T-helper 2 cell treated with Interferon-gamma antibody and Interleukin-4, amounts not matched to agents 5 μg/mL and 100 μg/mL, for 36 hours (primary cell): ENCODE results near the gene DDAH2.

Experiments
- DNase-seq: peaks from one replicate; pipeline ENCODE4 v3.0.0; 2021; ENCODE audit warnings: low spot score
- H3K27ac Mint-ChIP-seq: one replicate; pipeline ENCODE4 v1.8.0; 2021; ENCODE audit warnings: mild to moderate bottlenecking, mixed read lengths
- H3K27me3 Mint-ChIP-seq: one replicate; pipeline ENCODE4 v1.8.0; 2021; ENCODE audit warnings: low read depth, mixed read lengths
- H3K36me3 Mint-ChIP-seq: one replicate; pipeline ENCODE4 v1.8.0; 2021; ENCODE audit warnings: low read depth, mixed read lengths
- H3K4me1 Mint-ChIP-seq: one replicate; pipeline ENCODE4 v1.8.0; 2021; ENCODE audit warnings: low read depth, mixed read lengths
- H3K4me3 Mint-ChIP-seq: one replicate; pipeline ENCODE4 v1.8.0; 2022; ENCODE audit warnings: mild to moderate bottlenecking, moderate library complexity, mixed read lengths
- H3K9me3 Mint-ChIP-seq: one replicate; pipeline ENCODE4 v1.8.0; 2021; ENCODE audit warnings: mixed read lengths

The DDAH2 gene

GRCh38 chr6:31689249-31690110 is 39.6 kb downstream of the DDAH2 start:
- Mint-ChIP-seq H3K27ac (no peak overlapping the region), H3K36me3 (peaks cover 51% of the 10 kb centered on the region), H3K9me3 (no peaks in the 10 kb centered on the region), H3K27me3 (no peaks in the 10 kb centered on the region), H3K4me1 (no peaks in the 10 kb centered on the region), H3K4me3 (no peak overlapping the region)
- no peak for DNase-seq

GRCh38 chr6:31687860-31688693 is 41.0 kb downstream of the DDAH2 start:
- peaks cover 45% of the 10 kb centered on the region for H3K36me3 Mint-ChIP-seq

GRCh38 chr6:31687321-31687720 is 41.8 kb downstream of the DDAH2 start:
- Mint-ChIP-seq H3K27ac (no peak overlapping the region), H3K9me3 (no peaks in the 10 kb centered on the region), H3K4me1 (no peaks in the 10 kb centered on the region), H3K4me3 (no peak overlapping the region), H3K36me3 (peaks cover 39% of the 10 kb centered on the region), H3K27me3 (no peaks in the 10 kb centered on the region)
- no peak for DNase-seq

More at GRCh38 chr6:31687860-31688693, 41.0 kb downstream of the DDAH2 start:
- peak overlapping the region; percentile 26 for H3K27ac Mint-ChIP-seq
- H3K27me3 Mint-ChIP-seq, result no peaks in the 10 kb centered on the region
- DNase-seq, result no peak
- H3K4me3 Mint-ChIP-seq, result no peak overlapping the region
- H3K9me3 Mint-ChIP-seq, result no peaks in the 10 kb centered on the region
- H3K4me1 Mint-ChIP-seq, result no peaks in the 10 kb centered on the region

GRCh38 chr6:31686483-31686882 is 42.6 kb downstream of the DDAH2 start:
- H3K27ac Mint-ChIP-seq, result no peak overlapping the region
- no peaks in the 10 kb centered on the region for H3K27me3 Mint-ChIP-seq
- peaks cover 2% of the 10 kb centered on the region for H3K4me1 Mint-ChIP-seq
- no peak for DNase-seq
- peaks cover 38% of the 10 kb centered on the region for H3K36me3 Mint-ChIP-seq
- no peak overlapping the region for H3K4me3 Mint-ChIP-seq
- no peaks in the 10 kb centered on the region for H3K9me3 Mint-ChIP-seq

GRCh38 chr6:31683591-31683990 is 45.5 kb downstream of the DDAH2 start:
- DNase-seq, result no peak
- Mint-ChIP-seq H3K27ac (no peak overlapping the region), H3K4me1 (peaks cover 17% of the 10 kb centered on the region), H3K36me3 (peaks cover 21% of the 10 kb centered on the region), H3K27me3 (no peaks in the 10 kb centered on the region), H3K4me3 (no peak overlapping the region), H3K9me3 (no peaks in the 10 kb centered on the region)

GRCh38 chr6:31681135-31681671 is 47.9 kb downstream of the DDAH2 start:
- H3K27ac Mint-ChIP-seq, result peak overlapping the region; percentile 34
- peak overlapping the region; percentile 74 for H3K4me3 Mint-ChIP-seq
- H3K36me3 Mint-ChIP-seq, result peaks cover 9% of the 10 kb centered on the region
- H3K27me3 Mint-ChIP-seq, result no peaks in the 10 kb centered on the region
- H3K9me3 Mint-ChIP-seq, result no peaks in the 10 kb centered on the region
- DNase-seq, result peak; percentile 36
- H3K4me1 Mint-ChIP-seq, result peaks cover 22% of the 10 kb centered on the region

GRCh38 chr6:31680226-31681134 is 48.6 kb downstream of the DDAH2 start, which contains the start of gene LY6G5C:
LY6G5C (minus strand) TSS chr6:31681067; CDS start chr6:31680373, 694 bp downstream.
- peaks cover 22% of the 10 kb centered on the region for H3K4me1 Mint-ChIP-seq
- H3K4me3 Mint-ChIP-seq, result peak within 1 kb of the TSS; percentile 74
- no peaks in the 10 kb centered on the region for H3K27me3 Mint-ChIP-seq
- H3K27ac Mint-ChIP-seq, result peak within 1 kb of the TSS; percentile 73
- DNase-seq, result peak; percentile 50
- H3K9me3 Mint-ChIP-seq, result no peaks in the 10 kb centered on the region
- H3K36me3 Mint-ChIP-seq, result peaks cover 4% of the 10 kb centered on the region

GRCh38 chr6:31677955-31678354 is 51.1 kb downstream of the DDAH2 start:
- peaks cover 22% of the 10 kb centered on the region for H3K4me1 Mint-ChIP-seq
- H3K36me3 Mint-ChIP-seq, result peaks cover 6% of the 10 kb centered on the region
- DNase-seq, result no peak
- no peaks in the 10 kb centered on the region for H3K9me3 Mint-ChIP-seq
- no peak overlapping the region for H3K27ac Mint-ChIP-seq
- H3K4me3 Mint-ChIP-seq, result no peak overlapping the region
- no peaks in the 10 kb centered on the region for H3K27me3 Mint-ChIP-seq
